Pancreas (tissue), 10 donors: ENCODE results near the gene CABP7. TPM values are rescaled to one million over a fixed set of nuclear protein-coding genes. Genes with fewer than 3 reads are reported as not detected.

Source experiments
- ATAC-seq, 4 donors: fragments of 200-7000 bp; cut with Tn5 transposase; one replicate each; pipeline versions ENCODE4 v1.8.0 to v1.9.1; 2020; ENCODE audit warnings: mild to moderate bottlenecking in 4 of 4, moderate library complexity in 4 of 4
- DNase-seq, 6 donors: peaks; one replicate each; pipeline ENCODE4 v3.0.0-alpha.2; 2020
- FAIRE-seq: peaks from 2 replicates; lab custom pipeline; 2012; peaks lifted over from hg19 to GRCh38; lab: Jason Lieb, UNC
- H3K27ac ChIP-seq, 4 donors: fragments of 200-600 bp; sonication (generic); 1 replicate in 3 of 4; 2 replicates in 1 of 4; pipeline versions ENCODE4 v1.5.0 to v1.8.0; 2020
- H3K27me3 ChIP-seq, 4 donors: fragments of 200-600 bp; one replicate each; pipeline ENCODE4 v1.8.0; 2021
- H3K36me3 ChIP-seq, 3 donors: fragments of 200-600 bp; sonication (generic) in 1 of 3; one replicate each; pipeline versions ENCODE4 v1.5.0 to v1.8.0; 2020 to 2021
- H3K4me1 ChIP-seq, 3 donors: fragments of 200-600 bp; one replicate each; pipeline ENCODE4 v1.8.0; 2021
- H3K4me3 ChIP-seq, 4 donors: fragments of 200-600 bp; sonication (generic) in 2 of 4; one replicate each; pipeline versions ENCODE4 v1.5.0 to v1.8.0; 2020 to 2021
- H3K9me3 ChIP-seq, 4 donors: fragments of 200-600 bp; one replicate each; pipeline ENCODE4 v1.8.0; 2021
- WGBS, 2 donors: extraction: QIAGEN DNeasy Blood & Tissue Kit; methylation state at CpG; one replicate each; pipeline ENCODE4 v1.1.7; 2013; 5-methylcytosine and 5-hydroxymethylcytosine counted together
- intact Hi-C, 3 donors: fragments of 100-400 bp; cut with DNase I; formaldehyde crosslinking; loops; one replicate each; pipeline versions ENCODE4 v1.11.1 to v1.14.2; 2022
- polyA plus RNA-seq, 2 donors: library from polyadenylated mRNA; stranded (reverse); fragments of 200-250 nt; gene quantifications; one replicate each; pipeline ENCODE4 v1.2.3, GENCODE V29; 2013
- total RNA-seq, 6 donors: library from RNA; stranded (reverse); fragmentation: NEBNext Ultra II Directional in 4 of 6; extraction: Animal tissue kit (Norgen Biotek cat#: 25700) in 4 of 6; gene quantifications; one replicate each; pipeline versions ENCODE4 v1.2.1 to v1.2.4, GENCODE V29; 2021 to 2023
- TF ChIP-seq, protein P1 (sequence below), 4 donors: fragments of 200-600 bp; sonication (generic) in 3 of 4; IDR thresholded peaks; one replicate each; pipeline versions ENCODE4 v1.5.0 to v1.8.0; 2021; ENCODE audit warnings: antibody characterized with exemption in 4 of 4
- donor health status: healthy with polysubstance abuse.
- donor health status: DM: no; HTN: no; CAD: no; lungs with moderate emphysema.
- donor health status: DM: no; HTN: no; CAD: no.
- donor health status: control.
- donor health status: control.
- donor health status: Bipolar disorder and iron deficiency.
- donor health status: DM: yes; HTN: yes; CAD: no.
- donor health status: DM: no; HTN: no; CAD: no.
- donor health status: DM: no; HTN: no; CAD: no.
- donor health status: DM: yes; HTN: yes; CAD: no.

Gene CABP7
- total and polyA plus RNA-seq, 8 donors = 0.56 to 17.9 (median 2.2) TPM

DNA sequence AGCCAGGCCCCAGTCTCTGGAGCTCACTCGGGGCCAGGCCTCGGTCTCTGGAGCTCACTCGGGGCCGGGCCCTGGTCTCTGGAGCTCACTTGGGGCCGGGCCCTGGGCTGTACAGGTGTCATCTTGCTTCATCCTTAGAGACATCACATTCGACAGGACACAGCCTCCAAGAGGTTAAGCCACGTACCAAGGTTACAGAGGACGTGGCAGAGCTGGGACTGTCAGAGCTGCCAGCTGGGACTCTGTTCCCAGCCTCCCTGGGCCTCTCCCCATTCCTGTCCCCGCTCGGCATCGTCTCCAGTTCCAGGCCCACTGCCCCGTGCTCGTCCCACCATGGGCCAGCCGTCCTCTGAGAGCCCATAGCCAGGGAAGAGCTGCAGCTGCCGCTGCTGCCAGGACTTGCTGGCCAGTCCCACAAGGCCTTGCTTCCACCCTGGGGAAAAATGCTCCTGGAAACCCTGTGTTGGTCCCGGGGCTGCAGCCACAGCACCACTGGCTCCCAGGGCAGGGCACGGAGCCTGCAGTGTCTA is 19.6 kb downstream of the CABP7 start:
- Histone ChIP-seq H3K36me3 (no peaks in the 10 kb centered on the region), H3K27me3 (no peaks in the 10 kb centered on the region), H3K4me3 (no peak overlapping the region), H3K27ac (no peak overlapping the region), H3K9me3 (no peaks in the 10 kb centered on the region), H3K4me1 (no peaks in the 10 kb centered on the region)
- ATAC-seq (no peak), DNase-seq (peak in 1 of 6 donors; percentile 40), FAIRE-seq (no peak)
- WGBS, 2 donors = 88 to 90% methylated on average over 17 of the region's 17 CpGs
- intact Hi-C loops = no loop called here
- TF ChIP-seq, protein P1, sequence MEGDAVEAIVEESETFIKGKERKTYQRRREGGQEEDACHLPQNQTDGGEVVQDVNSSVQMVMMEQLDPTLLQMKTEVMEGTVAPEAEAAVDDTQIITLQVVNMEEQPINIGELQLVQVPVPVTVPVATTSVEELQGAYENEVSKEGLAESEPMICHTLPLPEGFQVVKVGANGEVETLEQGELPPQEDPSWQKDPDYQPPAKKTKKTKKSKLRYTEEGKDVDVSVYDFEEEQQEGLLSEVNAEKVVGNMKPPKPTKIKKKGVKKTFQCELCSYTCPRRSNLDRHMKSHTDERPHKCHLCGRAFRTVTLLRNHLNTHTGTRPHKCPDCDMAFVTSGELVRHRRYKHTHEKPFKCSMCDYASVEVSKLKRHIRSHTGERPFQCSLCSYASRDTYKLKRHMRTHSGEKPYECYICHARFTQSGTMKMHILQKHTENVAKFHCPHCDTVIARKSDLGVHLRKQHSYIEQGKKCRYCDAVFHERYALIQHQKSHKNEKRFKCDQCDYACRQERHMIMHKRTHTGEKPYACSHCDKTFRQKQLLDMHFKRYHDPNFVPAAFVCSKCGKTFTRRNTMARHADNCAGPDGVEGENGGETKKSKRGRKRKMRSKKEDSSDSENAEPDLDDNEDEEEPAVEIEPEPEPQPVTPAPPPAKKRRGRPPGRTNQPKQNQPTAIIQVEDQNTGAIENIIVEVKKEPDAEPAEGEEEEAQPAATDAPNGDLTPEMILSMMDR (IDR thresholded peaks at IDR 0.05) = no peak

DNA sequence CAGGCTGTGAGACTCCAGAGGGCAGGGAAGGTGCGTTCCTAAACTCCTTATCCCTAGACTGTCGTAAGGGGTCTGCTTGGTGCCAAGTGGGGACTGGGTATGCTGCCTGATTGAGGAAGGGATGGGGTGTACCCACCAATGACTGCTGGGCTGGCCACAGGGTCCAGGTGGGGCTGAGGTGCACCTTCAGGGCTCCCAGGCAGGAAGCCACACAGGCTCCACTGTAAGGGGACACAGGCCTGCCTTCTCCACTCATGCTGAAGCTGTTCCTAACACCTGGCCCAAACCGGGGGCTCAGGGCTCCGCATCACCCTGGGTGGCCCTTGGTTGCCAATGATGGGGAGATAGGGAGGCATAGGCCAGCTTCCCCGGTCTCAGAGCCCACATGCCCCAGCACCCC is 20.4 kb downstream of the CABP7 start:
- Histone ChIP-seq H3K27ac (no peak overlapping the region), H3K4me3 (no peak overlapping the region), H3K9me3 (no peaks in the 10 kb centered on the region), H3K27me3 (no peaks in the 10 kb centered on the region), H3K36me3 (no peaks in the 10 kb centered on the region), H3K4me1 (no peaks in the 10 kb centered on the region)
- 89 to 90% methylated on average over 5 of the region's 5 CpGs for WGBS, 2 donors
- intact Hi-C loops = no loop called here
- no peak for FAIRE-seq
- no peak for DNase-seq
- ATAC-seq = no peak
- TF ChIP-seq, protein P1 (IDR thresholded peaks at IDR 0.05) = no peak

DNA sequence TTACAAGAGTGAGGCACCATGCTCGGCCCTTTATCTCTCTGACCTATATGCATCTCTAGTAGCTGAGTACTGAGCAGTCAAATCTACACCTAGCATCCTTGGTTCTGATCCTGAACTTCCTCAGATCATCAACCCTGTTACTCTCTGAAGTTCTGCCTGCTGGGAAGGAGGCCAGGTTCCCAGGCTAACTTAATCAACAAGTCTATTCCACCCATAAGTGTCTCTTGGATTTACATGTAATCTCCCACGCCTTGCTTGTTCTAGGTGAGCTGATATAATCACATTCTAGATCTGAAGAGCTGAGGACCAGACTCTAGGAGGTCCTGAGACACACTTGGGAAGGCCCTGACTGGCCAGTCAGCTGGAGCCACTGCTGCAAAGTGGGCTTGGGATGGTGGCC is 22.1 kb downstream of the CABP7 start:
- Histone ChIP-seq H3K9me3 (no peaks in the 10 kb centered on the region), H3K4me3 (no peak overlapping the region), H3K4me1 (no peaks in the 10 kb centered on the region), H3K27ac (no peak overlapping the region), H3K36me3 (peaks cover 0 to 6% (median 0%) of the 10 kb centered on the region in 3 donors), H3K27me3 (no peaks in the 10 kb centered on the region)
- intact Hi-C loops = no loop called here
- DNase-seq (no peak), FAIRE-seq (no peak), ATAC-seq (no peak)
- TF ChIP-seq, protein P1 (IDR thresholded peaks at IDR 0.05) = no peak
- 84 to 92% methylated on average over 2 of the region's 2 CpGs for WGBS, 2 donors

DNA sequence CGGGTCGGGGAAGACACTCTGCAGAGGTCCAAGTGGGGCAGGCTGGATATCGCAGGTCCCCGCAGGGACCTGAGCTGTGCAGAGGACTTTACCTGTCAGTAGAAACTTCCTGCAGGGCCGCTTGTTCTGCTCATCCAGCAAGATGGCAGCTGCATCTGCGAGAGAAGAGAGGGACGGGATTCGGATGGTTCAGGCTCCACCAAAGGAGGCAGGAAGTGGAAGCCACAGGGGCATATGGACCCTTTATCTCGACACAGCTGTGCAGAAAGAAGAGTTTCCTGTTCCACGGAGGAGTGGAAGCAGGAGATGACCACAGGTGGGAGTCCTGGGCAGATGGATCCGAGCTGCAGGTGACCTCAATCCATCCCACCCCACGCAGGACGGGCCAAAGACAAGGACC is 22.5 kb downstream of the CABP7 start:
- no peak overlapping the region for H3K4me3 ChIP-seq
- intact Hi-C loops = no loop called here
- H3K36me3 ChIP-seq = peaks cover 0 to 10% (median 0%) of the 10 kb centered on the region in 3 donors
- no peaks in the 10 kb centered on the region for H3K27me3 ChIP-seq
- ATAC-seq = no peak
- TF ChIP-seq, protein P1 (IDR thresholded peaks at IDR 0.05) = no peak
- DNase-seq = no peak
- FAIRE-seq = no peak
- no peak overlapping the region for H3K27ac ChIP-seq
- no peaks in the 10 kb centered on the region for H3K4me1 ChIP-seq
- 76 to 90% methylated on average over 13 of the region's 13 CpGs for WGBS, 2 donors
- no peaks in the 10 kb centered on the region for H3K9me3 ChIP-seq

DNA sequence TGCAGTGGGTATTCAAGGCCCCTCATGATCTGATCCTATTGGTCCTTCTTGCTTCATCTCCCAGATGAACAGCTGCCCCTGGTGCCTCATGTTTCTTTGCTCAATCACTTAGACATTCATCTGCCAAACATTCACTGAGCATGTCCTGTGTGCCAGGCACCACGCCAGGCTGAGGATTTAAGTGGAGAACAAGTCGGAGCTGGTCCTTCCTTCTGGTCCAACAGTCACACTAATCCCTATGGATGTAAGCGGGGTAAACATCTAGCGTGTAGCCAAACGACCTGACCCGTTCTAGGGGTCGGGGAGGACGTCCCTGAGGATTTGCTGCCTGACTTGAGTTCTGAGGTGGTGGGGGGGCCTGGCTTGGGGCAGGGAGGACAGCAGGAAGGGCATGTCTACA is 25.1 kb downstream of the CABP7 start:
- TF ChIP-seq, protein P1 (IDR thresholded peaks at IDR 0.05) = no peak
- no peaks in the 10 kb centered on the region for H3K9me3 ChIP-seq
- no peak for DNase-seq
- peaks cover 0 to 15% (median 9%) of the 10 kb centered on the region in 3 donors for H3K36me3 ChIP-seq
- intact Hi-C loops = no loop called here
- no peak for FAIRE-seq
- no peak overlapping the region for H3K27ac ChIP-seq
- no peaks in the 10 kb centered on the region for H3K4me1 ChIP-seq
- peak in 2 of 4 donors; percentile 45 to 47 for ATAC-seq
- no peak overlapping the region for H3K4me3 ChIP-seq
- whole genome bisulfite sequencing, 2 donors = 72 to 73% methylated on average over 8 of the region's 8 CpGs
- H3K27me3 ChIP-seq = no peaks in the 10 kb centered on the region
